AG08395 (cell line): ENCODE data around the gene RASSF4.

Experiments
- DNase-seq: peaks from one replicate; pipeline ENCODE4 v3.0.0; 2012; ENCODE audit warnings: mixed read lengths, low spot score

RASSF4 gene

GRCh38 chr10:44928462-44928861 is 31.1 kb upstream of the RASSF4 start:
- DNase-seq = no peak

DNA sequence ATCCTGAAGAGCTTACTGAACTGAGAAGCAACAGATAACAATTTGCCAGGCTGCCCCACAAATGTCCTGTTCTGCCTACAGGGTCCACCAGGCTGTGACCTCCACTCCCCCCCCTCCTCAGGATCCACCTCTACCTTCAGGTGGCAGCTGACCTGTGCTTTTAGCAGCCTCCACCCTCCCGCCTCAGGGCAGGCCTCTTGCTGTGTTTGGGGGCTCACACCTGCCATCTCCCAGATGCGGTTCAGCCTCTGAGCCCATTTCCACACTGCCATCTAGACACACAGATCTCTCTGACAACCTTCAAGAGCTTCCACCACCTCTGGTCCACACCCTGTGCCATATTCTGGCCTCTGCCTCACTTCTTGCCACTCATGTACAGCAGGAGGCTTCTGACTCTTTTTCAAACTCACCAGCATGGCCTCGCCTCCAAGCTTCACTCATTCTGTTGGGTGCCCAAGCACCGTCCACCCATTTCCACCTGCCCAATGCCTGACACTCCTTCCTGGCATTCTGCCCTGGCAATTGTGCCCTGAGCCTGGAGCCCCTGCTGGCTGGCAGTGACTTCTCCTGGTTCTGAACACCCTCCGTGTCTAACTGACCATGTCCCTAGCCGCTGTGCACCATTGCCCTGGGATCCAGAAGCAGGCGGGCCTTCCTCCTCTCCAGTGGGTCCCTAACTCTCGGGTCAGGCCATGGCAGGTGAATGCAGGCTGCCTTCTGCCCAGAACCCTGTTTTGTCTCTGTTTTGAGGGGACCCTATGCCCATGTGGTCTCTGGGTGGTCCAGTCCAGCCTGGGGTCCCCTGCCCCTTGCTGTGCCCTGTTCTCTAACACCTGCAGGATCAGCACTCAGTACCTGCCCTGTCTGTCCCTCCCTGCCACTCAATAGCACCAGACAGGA is 30.0 kb upstream of the RASSF4 start:
- DNase-seq = no peak

DNA sequence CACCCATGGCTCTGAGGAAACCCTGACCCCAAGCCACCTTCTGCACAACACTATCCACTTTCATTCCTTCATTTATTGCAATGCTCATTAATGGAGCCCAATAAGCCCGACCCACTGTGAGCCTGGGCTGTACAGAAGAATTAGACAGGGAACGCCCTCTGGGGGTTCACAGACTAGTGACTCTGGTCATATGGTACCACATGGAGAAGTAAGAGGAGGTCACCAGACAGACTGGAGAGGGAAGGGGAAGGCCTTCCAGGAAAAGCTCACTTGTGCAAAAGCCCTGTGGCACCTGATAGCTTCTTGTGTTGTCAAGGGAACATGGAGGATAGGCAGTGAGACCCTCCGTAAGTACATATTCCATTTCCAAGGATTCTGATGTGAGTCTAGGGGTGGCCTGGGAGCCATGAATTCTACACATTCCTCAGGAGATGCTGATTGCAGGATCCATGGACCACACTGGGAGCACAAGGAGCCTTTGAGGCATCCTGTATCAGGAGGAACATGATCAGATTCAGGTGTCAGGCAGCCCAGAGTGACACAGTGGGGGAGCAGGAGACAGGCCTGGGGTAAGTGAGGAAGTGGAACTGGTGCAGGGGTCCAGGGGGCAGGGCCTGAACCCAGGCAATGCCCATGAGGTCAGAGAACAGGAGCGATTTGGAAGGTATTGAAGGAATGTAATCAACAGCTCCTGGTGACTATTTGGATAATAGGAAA is 28.5 kb upstream of the RASSF4 start:
- DNase-seq = no peak

DNA sequence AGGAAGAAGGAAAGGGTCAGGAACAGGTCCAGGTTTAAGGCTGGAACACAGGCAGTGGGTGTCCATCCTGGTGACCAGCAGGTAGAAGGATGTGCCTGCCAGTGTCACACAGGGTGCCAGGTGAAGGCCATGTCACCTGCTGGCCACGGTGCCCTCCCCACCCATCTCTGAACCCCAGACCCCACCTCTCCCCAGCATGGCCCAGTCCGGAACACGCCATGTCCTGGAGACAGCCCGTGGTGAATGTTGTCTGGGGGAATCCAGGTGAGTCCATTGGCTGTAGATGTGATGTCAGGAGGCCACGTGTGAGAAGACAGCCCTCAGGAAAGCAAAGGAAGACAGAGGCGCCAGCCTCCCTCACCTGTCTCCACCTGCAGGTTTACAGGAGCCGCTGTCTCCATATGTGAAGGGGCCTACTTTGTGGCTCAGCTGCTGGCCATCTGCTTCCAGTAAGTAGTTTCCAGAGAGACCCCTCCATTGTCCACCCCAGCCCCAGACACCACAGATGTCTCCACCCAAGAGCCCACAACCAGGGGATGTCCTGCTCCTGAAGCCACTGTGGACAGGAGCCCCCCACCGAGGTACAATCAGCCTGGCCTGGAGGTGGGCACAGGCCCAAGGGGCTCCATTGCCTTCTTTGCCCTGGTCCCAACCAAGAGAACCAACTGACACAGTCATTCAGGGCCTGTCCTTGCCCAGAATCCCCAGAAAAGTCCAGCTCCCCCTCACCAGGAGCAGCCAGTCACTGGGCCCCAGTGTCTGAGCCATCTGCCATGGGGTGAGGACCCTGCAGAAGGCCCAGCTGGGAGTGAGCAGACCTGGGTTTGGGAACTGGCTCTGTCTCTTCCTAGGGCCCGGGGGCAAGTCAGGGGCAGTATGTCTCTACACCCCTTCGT is 27.7 kb upstream of the RASSF4 start:
- no peak for DNase-seq

GRCh38 chr10:44932517-44933450 is 26.8 kb upstream of the RASSF4 start:
- DNase-seq = peak; percentile 76

- DNase-seq = no peak
These were observed 25.9 kb upstream of the RASSF4 start for GRCh38 chr10:44933451-44934321.

DNA sequence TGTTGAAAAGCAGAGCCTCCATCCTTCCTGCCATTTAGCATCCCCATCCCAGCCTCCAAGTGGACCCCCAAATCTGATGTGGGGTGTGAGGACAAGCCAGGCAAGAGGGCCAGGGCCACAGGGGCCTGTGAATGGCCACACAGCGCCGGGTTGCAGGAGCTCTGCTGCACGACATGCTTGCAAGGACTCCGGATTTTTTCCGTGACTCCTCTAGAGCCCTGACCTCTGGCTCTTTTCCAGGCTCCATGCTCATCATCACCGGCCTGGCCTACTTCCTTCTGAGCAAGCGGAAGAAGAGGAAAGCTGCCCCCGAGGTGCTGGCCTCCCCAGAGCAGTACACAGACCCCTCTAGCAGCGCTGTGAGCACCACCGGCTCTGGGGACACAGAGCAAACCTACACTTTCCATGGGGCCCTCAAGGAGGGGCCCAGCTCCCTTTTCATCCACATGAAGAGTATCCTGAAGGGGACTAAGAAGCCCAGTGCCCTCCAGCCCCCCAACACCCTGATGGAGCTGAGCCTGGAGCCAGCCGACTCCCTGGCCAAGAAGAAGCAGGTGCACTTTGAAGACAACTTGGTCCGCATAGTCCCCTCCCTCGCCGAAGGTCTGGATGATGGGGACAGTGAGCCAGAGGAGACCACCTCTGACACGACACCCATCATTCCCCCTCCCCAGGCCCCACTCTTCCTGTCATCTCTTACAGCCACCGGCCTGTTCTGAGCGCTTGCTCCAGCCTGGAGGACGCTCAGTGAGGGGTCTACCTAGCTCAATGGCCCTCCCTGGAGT is 25.0 kb upstream of the RASSF4 start:
- no peak for DNase-seq

GRCh38 chr10:44935201-44935965 is 24.2 kb upstream of the RASSF4 start:
- DNase-seq = peak; percentile 79

GRCh38 chr10:44935966-44936295 is 23.7 kb upstream of the RASSF4 start:
- DNase-seq = no peak

GRCh38 chr10:44936314-44936975 is 23.2 kb upstream of the RASSF4 start:
- DNase-seq = no peak

GRCh38 chr10:44937196-44938005 is 22.2 kb upstream of the RASSF4 start:
- no peak for DNase-seq

- no peak for DNase-seq
These were observed 20.6 kb upstream of the RASSF4 start for GRCh38 chr10:44938956-44939355.

GRCh38 chr10:44939691-44940401 is 19.8 kb upstream of the RASSF4 start:
- no peak for DNase-seq

DNA sequence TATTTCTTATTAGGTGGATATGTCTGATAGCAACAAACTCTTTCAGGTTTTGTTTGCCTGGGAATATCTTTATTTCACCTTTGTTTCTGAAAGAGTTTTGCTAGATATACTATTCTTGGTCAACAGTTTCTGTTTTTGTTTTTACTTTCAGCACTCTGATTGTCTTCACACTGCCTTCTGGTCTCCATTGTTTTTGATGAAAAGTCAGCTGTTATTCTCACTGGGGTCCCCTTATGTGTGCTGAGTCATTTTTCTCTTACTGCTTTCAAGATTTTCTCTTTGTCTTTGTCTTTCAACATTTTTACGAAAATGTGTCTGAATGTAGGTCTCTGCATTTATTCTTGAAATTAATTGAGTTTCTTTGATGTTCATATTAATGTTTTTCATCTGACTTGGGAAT is 15.2 kb upstream of the RASSF4 start:
- DNase-seq = no peak

DNA sequence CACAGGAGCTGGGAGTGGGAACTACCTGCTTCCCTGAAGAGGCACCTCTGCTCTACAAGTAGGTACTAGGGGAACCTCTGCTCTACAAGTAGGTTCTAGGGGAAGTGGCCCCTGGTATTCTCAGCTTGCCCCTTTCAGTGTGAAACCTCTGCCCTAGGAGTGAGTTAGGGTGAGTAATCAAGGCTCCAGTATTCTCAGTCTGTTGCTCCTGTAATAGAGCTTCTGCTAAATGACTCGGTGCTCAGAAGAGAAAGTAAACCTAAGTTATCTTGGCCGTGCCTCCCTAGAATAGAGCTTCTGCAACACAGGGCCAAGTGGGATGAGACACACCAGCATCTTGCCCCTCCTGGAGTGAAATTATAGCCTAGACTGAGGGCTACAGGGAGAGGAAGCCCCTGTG is 13.4 kb upstream of the RASSF4 start:
- DNase-seq = no peak

DNA sequence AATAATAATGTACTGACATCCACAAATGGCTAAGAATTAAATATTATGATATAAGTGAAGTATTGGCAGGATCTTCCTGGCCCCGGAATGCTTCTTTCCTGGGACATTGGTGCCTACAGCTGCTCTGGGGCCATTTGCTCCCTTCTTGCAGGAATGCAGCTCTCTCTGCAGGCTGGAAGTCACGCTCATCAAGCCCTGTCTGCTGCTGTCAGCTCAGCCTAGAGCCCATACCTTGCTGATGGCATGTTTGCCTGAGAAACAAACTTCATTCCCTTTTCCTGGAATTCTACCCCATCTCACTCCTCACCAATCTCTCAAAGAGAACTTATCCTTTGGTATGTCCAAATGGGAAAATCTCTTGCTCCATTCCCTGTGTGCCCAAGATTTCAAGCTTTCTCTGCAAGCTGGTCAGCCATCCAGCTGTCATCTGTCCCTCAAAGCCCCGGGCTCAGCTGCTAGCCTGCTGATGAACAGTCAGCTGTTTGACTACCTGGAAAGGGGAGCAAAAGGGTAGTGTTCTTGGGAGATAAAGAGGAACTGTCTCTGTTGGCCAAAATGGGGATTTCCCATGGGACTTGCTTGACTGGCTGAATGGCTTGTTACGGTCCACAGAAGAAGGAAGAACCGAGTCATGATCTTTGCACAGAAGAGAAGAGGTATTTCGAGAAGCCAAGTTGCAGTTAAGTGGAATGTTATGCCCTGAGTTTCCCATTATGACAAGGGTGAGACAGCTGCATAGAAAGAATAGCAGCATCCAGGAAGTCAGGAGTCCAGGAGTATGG is 12.0 kb upstream of the RASSF4 start:
- no peak for DNase-seq
